Type B pancreatic cell (in vitro differentiated cells): ENCODE measurements around the gene TUBGCP3. TPM values are rescaled to one million over a fixed set of nuclear protein-coding genes. Genes with fewer than 3 reads are reported as not detected.

ENCODE experiments used
- DNase-seq: peaks from one replicate; pipeline ENCODE4 v3.0.0; 2021; ENCODE audit warnings: mixed read lengths; ENCODE audit not compliant: unreplicated experiment; ENCODE audit errors: extremely low spot score
- H3K27ac Mint-ChIP-seq: 2 replicates; pipeline ENCODE4 v1.8.0; 2021; ENCODE audit warnings: mild to moderate bottlenecking, mixed read lengths
- H3K27me3 Mint-ChIP-seq: 2 replicates; pipeline ENCODE4 v1.8.0; 2021; ENCODE audit warnings: mixed read lengths
- H3K36me3 Mint-ChIP-seq: 2 replicates; pipeline ENCODE4 v1.8.0; 2021; ENCODE audit warnings: mixed read lengths
- H3K4me1 Mint-ChIP-seq: one replicate; pipeline ENCODE4 v1.8.0; 2021; ENCODE audit warnings: mixed read lengths; ENCODE audit not compliant: unreplicated experiment
- H3K4me3 Mint-ChIP-seq: 2 replicates; pipeline ENCODE4 v1.8.0; 2021; ENCODE audit warnings: mild to moderate bottlenecking, mixed read lengths
- H3K9me3 Mint-ChIP-seq: 2 replicates; pipeline ENCODE4 v1.8.0; 2021; ENCODE audit warnings: mixed read lengths
- total RNA-seq: library from RNA; stranded (reverse); gene quantifications from 2 replicates; pipeline ENCODE4 v1.2.1, GENCODE V29; 2021; ENCODE audit warnings: low replicate concordance
- TF ChIP-seq, protein P1 (sequence below): fragments of 200-600 bp; sonication (generic); conservative IDR thresholded peaks from 2 replicates; pipeline ENCODE4 v1.5.0; 2021; ENCODE audit warnings: antibody characterized with exemption, mild to moderate bottlenecking

Gene TUBGCP3
- total RNA-seq, 1 donor from 2014 or later: 34.0 TPM

DNA sequence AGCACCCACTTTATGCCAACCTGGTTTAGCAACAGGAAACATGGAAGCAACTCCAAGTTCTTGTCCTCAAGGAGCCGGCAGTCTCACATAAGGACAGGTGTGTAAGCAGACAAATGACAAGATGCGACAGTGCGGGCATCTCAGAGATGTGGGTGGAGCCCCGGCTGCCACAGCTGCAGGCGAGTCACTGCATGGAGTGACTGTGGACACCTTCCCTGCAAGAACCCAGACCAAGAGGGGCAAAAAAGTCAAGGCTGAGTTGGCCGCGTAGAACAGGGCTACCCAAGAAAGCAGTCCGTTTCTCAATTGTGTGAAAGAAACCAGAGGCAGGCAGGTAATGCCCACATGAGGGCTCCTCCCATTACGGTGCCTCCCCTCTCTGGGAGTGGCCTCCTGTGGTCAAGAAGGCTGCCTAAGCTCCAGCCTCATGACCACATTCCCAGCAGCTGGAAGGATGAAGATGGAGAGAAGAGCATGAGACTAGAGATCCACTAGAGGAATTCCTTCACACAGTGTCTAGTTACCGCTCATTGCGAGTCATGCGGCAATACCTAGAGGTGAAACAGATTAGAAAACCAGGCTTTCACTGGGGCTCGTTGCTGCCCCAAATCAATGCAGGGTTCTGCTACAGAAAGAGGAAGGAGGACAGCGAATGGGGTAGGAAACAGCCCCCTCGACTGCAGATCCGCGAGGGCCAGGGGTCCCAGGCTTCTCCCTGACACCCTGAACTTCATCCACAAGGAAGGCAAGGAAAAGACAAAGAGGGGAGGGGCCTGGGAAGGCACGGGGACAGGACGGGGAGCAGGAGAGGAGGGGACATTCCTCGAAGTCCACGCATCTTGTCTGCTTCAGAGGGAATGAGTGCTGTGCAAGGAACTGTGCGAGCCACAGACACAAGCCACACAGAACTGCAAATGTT, 131.6 kb downstream of the TUBGCP3 start:
- no peak overlapping the region for H3K27ac Mint-ChIP-seq
- H3K4me1 Mint-ChIP-seq: no peaks in the 10 kb centered on the region
- H3K4me3 Mint-ChIP-seq: no peak overlapping the region
- TF ChIP-seq, protein P1, sequence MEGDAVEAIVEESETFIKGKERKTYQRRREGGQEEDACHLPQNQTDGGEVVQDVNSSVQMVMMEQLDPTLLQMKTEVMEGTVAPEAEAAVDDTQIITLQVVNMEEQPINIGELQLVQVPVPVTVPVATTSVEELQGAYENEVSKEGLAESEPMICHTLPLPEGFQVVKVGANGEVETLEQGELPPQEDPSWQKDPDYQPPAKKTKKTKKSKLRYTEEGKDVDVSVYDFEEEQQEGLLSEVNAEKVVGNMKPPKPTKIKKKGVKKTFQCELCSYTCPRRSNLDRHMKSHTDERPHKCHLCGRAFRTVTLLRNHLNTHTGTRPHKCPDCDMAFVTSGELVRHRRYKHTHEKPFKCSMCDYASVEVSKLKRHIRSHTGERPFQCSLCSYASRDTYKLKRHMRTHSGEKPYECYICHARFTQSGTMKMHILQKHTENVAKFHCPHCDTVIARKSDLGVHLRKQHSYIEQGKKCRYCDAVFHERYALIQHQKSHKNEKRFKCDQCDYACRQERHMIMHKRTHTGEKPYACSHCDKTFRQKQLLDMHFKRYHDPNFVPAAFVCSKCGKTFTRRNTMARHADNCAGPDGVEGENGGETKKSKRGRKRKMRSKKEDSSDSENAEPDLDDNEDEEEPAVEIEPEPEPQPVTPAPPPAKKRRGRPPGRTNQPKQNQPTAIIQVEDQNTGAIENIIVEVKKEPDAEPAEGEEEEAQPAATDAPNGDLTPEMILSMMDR: no peak
- DNase-seq: no peak
- H3K36me3 Mint-ChIP-seq: no peaks in the 10 kb centered on the region
- H3K9me3 Mint-ChIP-seq: no peaks in the 10 kb centered on the region
- H3K27me3 Mint-ChIP-seq: peaks cover 3% of the 10 kb centered on the region

DNA sequence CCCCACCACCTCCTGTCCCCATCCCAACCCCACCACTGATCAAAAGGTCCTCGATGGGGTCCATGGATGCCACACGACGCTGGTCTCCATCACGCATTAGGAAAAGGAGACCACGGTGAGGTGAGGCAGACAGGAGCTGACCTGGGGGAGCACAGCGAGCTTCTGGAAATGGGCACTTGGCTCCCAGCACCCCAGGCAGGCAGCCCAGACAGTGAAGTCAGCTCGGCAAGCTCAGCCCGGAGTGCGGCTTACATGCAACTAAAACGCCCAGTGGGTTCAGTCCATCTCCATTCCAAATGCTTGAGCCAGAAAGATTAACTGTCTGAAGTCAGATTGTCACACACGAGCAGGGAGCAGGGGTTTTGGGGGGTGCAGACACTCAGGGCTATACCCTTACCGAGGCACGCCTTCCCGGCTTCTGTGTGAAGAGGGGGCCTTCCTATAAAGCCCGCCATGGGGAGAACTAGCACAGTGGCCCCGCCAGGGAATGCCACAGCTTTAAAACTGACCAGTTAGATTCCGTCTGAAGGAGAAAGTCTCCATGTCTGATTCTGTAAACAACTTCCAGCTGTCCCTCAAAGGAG, 132.4 kb downstream of the TUBGCP3 start:
- H3K4me3 Mint-ChIP-seq: no peak overlapping the region
- H3K36me3 Mint-ChIP-seq: no peaks in the 10 kb centered on the region
- no peak overlapping the region for H3K27ac Mint-ChIP-seq
- H3K9me3 Mint-ChIP-seq: no peaks in the 10 kb centered on the region
- peaks cover 9% of the 10 kb centered on the region for H3K27me3 Mint-ChIP-seq
- no peak for DNase-seq
- H3K4me1 Mint-ChIP-seq: peaks cover 7% of the 10 kb centered on the region
- TF ChIP-seq, protein P1: no peak

DNA sequence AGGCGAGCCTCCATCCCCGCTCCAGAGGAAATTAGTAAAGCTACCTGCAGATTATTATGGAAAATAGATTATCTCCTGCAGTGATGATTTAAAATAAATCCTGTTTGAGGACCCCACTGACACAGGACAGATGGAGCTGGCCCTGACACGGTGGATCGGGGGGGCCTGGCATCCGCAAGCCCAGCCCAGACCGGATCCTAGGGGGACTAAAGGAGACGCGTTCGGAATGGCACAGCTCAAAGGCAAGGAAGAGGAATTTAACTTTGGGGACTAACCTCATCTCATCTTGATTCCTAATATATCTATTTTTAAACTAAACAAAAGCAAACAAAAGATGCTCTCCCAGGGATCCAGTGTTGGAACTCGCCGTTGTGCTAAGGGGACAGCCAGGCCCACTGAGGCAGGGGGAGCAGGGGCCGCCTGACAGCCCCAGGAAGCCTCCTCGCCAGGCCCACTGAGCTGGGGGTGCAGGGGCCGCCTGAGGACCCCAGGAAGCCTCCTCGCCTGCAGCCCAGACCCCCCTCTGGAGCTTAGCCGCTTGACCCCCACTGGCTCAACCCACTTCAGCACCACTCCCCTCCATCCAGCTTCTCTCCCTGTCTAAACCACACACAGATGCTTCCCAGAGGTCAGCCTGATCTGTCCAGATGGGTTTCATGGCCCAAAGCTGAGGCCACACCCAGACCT, 133.2 kb downstream of the TUBGCP3 start:
- no peak overlapping the region for H3K27ac Mint-ChIP-seq
- no peak for DNase-seq
- TF ChIP-seq, protein P1: no peak
- H3K27me3 Mint-ChIP-seq: peaks cover 12% of the 10 kb centered on the region
- H3K4me1 Mint-ChIP-seq: peaks cover 11% of the 10 kb centered on the region
- no peak overlapping the region for H3K4me3 Mint-ChIP-seq
- no peaks in the 10 kb centered on the region for H3K36me3 Mint-ChIP-seq
- H3K9me3 Mint-ChIP-seq: no peaks in the 10 kb centered on the region

DNA sequence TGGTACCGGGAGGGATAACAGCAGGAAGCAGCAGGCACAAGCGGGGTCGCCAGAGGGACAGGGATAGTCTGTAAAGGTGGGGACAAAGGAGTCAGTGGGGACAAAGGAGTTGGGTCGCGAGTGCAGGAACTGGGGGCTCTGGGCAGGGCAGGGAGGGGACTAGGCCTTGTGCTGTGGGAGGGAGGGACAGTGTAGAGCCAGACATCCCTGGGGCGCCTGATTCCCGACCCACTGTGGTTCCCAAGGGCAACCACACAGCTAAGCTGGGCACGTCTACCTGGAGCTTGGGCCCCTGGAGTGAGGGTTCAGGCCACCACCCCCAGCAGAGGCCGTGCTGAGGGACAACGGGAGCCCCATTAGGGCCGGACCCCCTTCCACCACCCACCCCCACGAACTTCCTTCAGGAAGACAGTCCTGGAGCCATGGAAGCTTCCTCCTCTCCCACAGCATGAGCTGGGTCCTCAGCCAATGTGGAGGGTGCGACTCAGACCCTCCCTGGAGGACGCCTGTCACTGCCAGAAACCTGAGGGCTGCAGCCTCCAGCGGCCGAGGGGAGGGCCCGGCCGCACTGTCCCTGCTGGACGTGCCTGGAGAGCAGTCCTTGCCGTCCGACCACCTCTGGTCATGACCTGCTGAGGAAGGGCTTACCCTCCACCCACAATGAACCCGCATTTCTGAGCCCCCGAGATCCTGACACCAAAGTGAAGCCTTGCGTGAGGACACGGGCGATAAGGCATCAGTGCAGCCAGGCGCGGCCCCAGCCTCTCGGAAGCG, 133.9 kb downstream of the TUBGCP3 start:
- peaks cover 11% of the 10 kb centered on the region for H3K4me1 Mint-ChIP-seq
- no peak overlapping the region for H3K4me3 Mint-ChIP-seq
- DNase-seq: no peak
- H3K9me3 Mint-ChIP-seq: no peaks in the 10 kb centered on the region
- no peaks in the 10 kb centered on the region for H3K36me3 Mint-ChIP-seq
- H3K27ac Mint-ChIP-seq: no peak overlapping the region
- TF ChIP-seq, protein P1: no peak
- peaks cover 14% of the 10 kb centered on the region for H3K27me3 Mint-ChIP-seq

DNA sequence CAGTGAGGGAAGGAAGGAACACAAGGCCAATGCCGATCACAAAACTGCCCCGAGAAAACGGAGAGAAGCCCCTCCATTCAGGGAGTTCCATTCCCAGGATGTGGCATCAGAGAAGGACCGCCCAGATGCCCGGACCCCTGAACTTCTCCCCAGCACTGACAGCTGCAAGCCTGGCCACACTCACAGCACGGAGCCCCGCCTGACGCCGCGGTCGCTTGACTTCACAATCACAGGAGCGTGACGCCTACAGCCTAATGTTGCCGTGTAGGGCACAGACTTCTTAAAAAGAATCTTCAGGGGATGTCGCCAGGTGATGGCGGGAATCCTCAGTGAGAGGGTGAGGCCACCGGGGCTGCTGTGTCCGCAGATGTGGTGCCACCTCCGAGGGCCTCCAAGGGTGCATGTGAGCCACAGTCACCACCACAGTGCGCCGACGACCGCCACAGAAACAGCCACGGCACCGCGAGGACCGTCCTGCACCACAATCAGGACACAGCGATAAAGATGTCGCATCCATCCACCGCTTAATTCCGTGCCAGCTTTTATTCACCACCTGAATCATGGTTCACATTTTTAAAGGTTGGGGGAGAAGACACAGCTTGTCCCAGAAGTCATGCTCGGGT, 134.6 kb downstream of the TUBGCP3 start:
- peaks cover 11% of the 10 kb centered on the region for H3K4me1 Mint-ChIP-seq
- DNase-seq: no peak
- no peaks in the 10 kb centered on the region for H3K36me3 Mint-ChIP-seq
- TF ChIP-seq, protein P1: no peak
- no peak overlapping the region for H3K4me3 Mint-ChIP-seq
- peaks cover 15% of the 10 kb centered on the region for H3K27me3 Mint-ChIP-seq
- no peaks in the 10 kb centered on the region for H3K9me3 Mint-ChIP-seq
- no peak overlapping the region for H3K27ac Mint-ChIP-seq
